ENCODE results near the gene CEP43.

DNA sequence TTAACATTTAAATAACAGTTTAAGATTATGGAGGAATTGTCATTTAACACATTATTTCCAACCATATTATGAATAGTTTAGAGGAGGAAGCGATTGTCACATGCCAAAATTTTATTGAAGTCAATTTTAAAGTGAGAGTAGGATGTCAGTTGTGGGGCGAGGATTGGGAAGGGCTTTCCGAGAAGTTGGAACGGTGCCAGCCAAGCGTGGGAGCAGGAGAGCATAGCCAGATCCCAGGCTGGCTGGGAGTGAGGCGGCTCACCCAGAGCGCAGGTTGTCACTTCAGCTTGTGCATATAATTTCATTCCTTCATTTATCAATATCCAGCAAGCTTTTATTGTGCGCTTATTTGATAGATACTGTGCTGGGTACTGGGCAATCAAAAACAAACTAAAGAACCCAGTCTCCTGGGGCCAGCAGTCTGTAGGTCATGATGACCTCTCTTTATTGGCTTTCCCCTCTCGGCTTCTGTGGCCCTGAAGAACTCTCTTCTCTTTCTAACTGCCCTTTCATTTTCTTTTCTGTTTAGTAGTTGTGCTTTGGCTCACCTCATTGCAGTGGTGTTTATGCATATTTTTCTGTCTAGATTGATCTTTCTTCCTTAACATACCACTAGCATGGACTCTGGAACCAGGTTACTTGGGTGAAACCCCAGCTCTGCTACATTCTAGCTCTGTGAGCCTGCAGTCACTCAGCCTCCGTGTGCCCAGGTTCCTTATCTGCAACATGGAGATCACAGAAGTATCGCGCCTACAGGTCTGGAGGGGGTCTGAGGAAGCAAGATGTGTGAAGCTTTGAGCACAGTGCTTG, 6.4 kb downstream of the CEP43 start:
- no peak for TF ChIP-seq EZH2 (IDR thresholded peaks at IDR 0.05; ENCODE audit: low read length, unreplicated experiment)
- TF ChIP-seq EZH2phosphoT487 (IDR thresholded peaks at IDR 0.05; ENCODE audit: borderline replicate concordance, low read length), result no peak
- no peak for TF ChIP-seq CTCF (conservative IDR thresholded peaks at IDR 0.05; ENCODE audit: low read depth, low read length)

Measured in PC-3 (cell line).